Activated CD8-positive, alpha-beta memory T cell treated with anti-CD3 and anti-CD28 coated beads, Interleukin-2, amount 50 U/mL, for 48 hours (primary cell): ENCODE data around the gene APLP2.
"Not testable (repeated sequence)": the region's sequence is repeated elsewhere in the genome, so short reads cannot be mapped to it uniquely, and the experiment has no call there.

ENCODE experiments used
- DNase-seq: peaks from one replicate; pipeline ENCODE4 v3.0.0-alpha.2; 2020

APLP2 gene

GRCh38 chr11:130061017-130061416, 8.7 kb upstream of the APLP2 start:
- DNase-seq: no peak

- DNase-seq: no peak
Observed at GRCh38 chr11:130062026-130062425, 7.7 kb upstream of the APLP2 start.

GRCh38 chr11:130063451-130063850, 6.2 kb upstream of the APLP2 start:
- no peak for DNase-seq

- DNase-seq: no peak
Observed at GRCh38 chr11:130064596-130064995, 5.1 kb upstream of the APLP2 start.

GRCh38 chr11:130066338-130066737, 3.4 kb upstream of the APLP2 start:
- no peak for DNase-seq

- DNase-seq: peak; percentile 53
Observed at GRCh38 chr11:130068546-130068985, 1.1 kb upstream of the APLP2 start.

GRCh38 chr11:130068986-130069658, 572 bp upstream of the APLP2 start:
- DNase-seq: peak; percentile 78

GRCh38 chr11:130070109-130070845, 583 bp downstream of the APLP2 start:
- peak; percentile 74 for DNase-seq

GRCh38 chr11:130070846-130071200, 1.1 kb downstream of the APLP2 start:
- no peak for DNase-seq

- DNase-seq: no peak
Observed at GRCh38 chr11:130071211-130071712, 1.6 kb downstream of the APLP2 start.

GRCh38 chr11:130074736-130075135, 5.0 kb downstream of the APLP2 start:
- DNase-seq: no peak

- no peak for DNase-seq
Observed at GRCh38 chr11:130076778-130077481, 7.2 kb downstream of the APLP2 start.

GRCh38 chr11:130077671-130078070, 8.0 kb downstream of the APLP2 start:
- no peak for DNase-seq

GRCh38 chr11:130078080-130078479, 8.4 kb downstream of the APLP2 start:
- no peak for DNase-seq

- DNase-seq: no peak
Observed at GRCh38 chr11:130085671-130086290, 16.1 kb downstream of the APLP2 start.

GRCh38 chr11:130086669-130087068, 17.0 kb downstream of the APLP2 start:
- no peak for DNase-seq

GRCh38 chr11:130087294-130087926, 17.7 kb downstream of the APLP2 start:
- no peak for DNase-seq

- no peak for DNase-seq
Observed at GRCh38 chr11:130088217-130088616, 18.5 kb downstream of the APLP2 start.

- DNase-seq: no peak
Observed at GRCh38 chr11:130088919-130089673, 19.4 kb downstream of the APLP2 start.

GRCh38 chr11:130089674-130090073, 20.0 kb downstream of the APLP2 start:
- DNase-seq: no peak

GRCh38 chr11:130090517-130090916, 20.8 kb downstream of the APLP2 start:
- not testable (repeated sequence) for DNase-seq

- not testable (repeated sequence) for DNase-seq
Observed at GRCh38 chr11:130091169-130091568, 21.5 kb downstream of the APLP2 start.
